ENCODE data around the gene KATNAL2.
"Not testable (repeated sequence)": the region's sequence is repeated elsewhere in the genome, so short reads cannot be mapped to it uniquely, and the experiment has no call there.

Gene KATNAL2

DNA sequence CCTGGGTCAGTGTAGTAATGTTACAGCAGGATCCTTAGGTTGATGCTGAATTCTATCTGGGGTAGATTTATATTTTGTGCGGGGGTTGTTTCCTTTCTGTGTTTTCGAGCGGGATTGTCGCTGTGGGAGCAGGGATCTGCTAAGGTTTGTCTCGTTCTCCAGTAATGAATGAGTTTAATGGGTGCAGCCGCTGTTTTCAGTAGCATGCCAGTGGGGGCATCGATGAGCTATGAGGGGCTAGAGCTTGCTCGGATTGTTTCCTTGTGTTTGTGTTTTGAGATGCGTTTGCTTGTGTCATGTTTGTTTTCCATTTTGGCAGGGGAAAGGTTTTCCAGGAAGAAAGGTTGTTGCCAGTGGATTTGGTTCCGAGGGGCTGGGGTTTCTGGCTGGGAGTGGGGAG, 48.9 kb downstream of the KATNAL2 start:
- DNase-seq (ENCODE audit: low spot score), result not testable (repeated sequence)

DNA sequence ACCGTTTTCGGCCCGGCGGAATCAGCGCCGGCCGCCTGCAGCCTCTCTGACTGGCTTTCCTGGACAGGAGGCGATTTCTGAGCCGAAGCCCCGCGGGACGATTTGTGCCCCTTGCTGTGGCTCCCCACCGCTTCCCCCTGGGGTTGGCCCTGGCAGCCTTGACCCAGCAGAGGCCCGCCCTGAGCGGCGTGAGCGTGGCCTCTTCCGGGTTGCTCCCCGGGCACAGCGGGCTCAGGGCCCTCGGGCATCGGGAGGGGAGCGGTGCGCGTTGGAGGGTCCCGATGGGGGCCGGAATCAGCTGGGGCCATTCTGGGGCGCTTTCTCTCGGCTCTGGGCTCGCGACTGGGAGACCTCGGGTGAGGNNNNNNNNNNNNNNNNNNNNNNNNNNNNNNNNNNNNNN, 52.1 kb downstream of the KATNAL2 start:
- DNase-seq (ENCODE audit: low spot score), result not testable (repeated sequence)

DNA sequence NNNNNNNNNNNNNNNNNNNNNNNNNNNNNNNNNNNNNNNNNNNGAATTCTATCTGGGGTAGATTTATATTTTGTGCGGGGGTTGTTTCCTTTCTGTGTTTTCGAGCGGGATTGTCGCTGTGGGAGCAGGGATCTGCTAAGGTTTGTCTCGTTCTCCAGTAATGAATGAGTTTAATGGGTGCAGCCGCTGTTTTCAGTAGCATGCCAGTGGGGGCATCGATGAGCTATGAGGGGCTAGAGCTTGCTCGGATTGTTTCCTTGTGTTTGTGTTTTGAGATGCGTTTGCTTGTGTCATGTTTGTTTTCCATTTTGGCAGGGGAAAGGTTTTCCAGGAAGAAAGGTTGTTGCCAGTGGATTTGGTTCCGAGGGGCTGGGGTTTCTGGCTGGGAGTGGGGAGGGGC, 102.5 kb downstream of the KATNAL2 start:
- not testable (repeated sequence) for DNase-seq (ENCODE audit: low spot score)

DNA sequence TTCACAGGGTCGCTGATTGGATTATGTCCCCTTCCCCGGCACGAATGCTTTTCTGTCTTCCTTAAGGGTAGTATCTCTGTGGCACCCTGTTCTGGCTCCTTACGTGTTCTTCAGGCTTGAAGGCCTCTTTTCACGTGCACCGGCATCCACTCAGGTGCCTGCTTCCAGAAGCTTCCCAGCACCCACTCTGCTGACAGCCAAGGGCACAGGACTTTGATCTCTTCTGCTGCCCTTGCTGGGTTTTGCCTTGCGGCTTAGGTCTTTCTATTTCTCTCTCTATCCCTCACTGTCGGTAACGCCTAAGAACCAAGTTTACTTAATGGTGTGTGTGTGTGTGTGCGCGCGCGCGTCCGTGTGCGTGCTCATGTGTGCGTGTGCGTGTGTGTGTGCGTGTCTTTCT, 103.4 kb downstream of the KATNAL2 start:
- DNase-seq (ENCODE audit: low spot score), result not testable (repeated sequence)

DNA sequence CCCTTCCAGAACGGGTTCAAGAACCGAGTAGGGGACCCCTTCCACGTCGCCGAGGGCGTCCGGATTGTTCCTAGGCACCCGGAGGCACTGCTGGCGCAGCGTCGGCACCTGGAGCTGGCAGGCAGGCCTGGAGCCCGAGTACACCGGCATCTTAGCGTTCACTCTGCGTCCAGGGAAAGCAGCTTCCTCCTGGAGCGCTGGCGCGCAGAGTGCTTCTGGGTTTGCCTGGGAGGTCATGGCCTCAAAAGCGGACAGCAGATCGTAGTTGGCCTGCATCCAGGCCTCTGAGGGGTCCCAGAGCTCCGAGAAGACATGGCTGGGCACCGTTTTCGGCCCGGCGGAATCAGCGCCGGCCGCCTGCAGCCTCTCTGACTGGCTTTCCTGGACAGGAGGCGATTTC, 105.4 kb downstream of the KATNAL2 start:
- not testable (repeated sequence) for DNase-seq (ENCODE audit: low spot score)

DNA sequence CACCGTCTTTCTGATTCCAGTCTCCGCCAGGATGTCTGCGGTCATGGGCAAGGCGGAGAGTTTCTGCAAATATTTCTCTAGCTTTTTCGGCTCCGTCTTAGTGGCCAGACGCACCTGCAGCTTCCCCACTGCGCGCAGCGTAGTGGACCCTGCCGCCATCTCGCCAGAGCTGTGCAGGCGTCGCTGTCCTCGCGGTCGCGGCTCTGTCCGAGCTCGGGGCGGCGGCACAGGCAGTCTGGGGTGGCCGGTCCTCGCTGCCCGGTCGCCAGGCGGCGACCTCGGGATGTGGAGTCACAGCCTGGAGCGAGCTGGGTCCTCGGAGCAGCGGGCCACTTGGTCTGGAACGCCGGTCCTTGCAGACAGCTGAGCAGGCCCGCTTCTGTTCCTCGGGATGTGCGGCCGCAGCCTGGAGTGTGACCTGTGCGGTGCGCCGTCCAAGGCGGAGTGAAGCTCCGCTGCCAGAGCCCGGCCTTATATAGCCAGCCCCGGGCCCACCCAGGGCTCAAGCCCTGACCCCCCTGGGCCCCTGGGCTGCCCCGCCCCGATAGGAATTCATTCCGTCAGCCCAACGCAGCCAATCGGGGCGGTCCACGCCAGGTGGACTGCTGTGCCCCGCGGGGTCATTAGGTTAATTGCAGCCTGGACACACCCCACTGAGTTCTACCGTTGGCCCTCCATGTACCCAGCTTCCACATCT, 106.5 kb downstream of the KATNAL2 start:
- not testable (repeated sequence) for DNase-seq (ENCODE audit: low spot score)

DNA sequence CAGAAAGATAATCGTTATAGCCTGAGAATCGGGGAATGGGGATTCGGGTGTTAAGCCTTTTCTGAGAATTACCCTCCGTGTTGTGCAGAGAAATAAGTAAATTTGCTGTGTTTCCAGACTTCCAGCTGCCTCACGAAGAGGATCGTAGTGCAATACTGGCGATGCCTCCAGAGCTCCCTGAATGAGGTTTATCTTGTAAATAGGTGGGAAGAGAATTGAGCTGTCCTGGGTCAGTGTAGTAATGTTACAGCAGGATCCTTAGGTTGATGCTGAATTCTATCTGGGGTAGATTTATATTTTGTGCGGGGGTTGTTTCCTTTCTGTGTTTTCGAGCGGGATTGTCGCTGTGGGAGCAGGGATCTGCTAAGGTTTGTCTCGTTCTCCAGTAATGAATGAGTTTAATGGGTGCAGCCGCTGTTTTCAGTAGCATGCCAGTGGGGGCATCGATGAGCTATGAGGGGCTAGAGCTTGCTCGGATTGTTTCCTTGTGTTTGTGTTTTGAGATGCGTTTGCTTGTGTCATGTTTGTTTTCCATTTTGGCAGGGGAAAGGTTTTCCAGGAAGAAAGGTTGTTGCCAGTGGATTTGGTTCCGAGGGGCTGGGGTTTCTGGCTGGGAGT, 108.3 kb downstream of the KATNAL2 start:
- DNase-seq (ENCODE audit: low spot score), result not testable (repeated sequence)

DNA sequence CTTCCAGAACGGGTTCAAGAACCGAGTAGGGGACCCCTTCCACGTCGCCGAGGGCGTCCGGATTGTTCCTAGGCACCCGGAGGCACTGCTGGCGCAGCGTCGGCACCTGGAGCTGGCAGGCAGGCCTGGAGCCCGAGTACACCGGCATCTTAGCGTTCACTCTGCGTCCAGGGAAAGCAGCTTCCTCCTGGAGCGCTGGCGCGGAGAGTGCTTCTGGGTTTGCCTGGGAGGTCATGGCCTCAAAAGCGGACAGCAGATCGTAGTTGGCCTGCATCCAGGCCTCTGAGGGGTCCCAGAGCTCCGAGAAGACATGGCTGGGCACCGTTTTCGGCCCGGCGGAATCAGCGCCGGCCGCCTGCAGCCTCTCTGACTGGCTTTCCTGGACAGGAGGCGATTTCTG, 111.3 kb downstream of the KATNAL2 start:
- DNase-seq (ENCODE audit: low spot score), result not testable (repeated sequence)

DNA sequence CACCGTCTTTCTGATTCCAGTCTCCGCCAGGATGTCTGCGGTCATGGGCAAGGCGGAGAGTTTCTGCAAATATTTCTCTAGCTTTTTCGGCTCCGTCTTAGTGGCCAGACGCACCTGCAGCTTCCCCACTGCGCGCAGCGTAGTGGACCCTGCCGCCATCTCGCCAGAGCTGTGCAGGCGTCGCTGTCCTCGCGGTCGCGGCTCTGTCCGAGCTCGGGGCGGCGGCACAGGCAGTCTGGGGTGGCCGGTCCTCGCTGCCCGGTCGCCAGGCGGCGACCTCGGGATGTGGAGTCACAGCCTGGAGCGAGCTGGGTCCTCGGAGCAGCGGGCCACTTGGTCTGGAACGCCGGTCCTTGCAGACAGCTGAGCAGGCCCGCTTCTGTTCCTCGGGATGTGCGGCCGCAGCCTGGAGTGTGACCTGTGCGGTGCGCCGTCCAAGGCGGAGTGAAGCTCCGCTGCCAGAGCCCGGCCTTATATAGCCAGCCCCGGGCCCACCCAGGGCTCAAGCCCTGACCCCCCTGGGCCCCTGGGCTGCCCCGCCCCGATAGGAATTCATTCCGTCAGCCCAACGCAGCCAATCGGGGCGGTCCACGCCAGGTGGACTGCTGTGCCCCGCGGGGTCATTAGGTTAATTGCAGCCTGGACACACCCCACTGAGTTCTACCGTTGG, 112.4 kb downstream of the KATNAL2 start:
- DNase-seq (ENCODE audit: low spot score), result not testable (repeated sequence)

DNA sequence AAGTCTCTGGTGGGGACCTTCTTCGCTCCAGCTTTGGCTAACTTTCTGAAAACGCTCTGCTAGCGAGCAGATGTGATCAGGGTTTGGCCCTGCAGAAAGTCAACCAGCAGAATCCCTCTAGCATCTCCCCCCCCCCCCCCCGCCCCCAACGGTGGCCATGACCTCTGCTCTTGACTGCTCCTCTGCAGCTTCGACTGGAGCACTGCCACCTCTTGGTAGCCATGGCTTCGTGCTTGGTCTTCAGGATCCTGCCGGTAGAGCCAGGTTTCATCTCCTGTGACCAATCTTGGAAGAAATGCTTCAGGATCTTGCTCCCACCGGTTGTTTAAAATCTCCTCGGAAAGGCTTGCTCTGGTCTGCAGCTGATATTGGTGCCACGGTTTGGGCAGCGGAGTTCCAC, 113.5 kb downstream of the KATNAL2 start:
- DNase-seq (ENCODE audit: low spot score), result not testable (repeated sequence)

DNA sequence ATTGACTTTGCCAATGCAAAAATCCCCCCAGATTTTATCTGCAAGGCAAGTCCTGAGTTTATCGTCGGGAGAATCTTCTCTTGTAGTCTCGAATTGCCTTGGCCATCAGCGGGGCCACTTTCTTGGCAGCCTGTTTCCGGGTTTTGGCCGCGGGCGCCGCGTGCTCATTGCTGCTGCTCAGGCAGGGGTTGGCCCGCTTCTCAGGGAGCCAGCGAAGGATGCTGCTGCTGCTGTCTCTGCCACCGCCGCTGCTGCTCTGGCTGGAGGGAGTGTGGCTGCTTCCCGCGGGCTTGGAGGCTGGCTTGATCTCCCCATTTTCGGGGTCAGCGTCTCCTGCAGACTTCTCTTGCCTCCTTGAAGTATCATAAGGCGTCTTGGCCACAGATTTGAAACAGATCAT, 115.5 kb downstream of the KATNAL2 start:
- TF ChIP-seq, protein P1, sequence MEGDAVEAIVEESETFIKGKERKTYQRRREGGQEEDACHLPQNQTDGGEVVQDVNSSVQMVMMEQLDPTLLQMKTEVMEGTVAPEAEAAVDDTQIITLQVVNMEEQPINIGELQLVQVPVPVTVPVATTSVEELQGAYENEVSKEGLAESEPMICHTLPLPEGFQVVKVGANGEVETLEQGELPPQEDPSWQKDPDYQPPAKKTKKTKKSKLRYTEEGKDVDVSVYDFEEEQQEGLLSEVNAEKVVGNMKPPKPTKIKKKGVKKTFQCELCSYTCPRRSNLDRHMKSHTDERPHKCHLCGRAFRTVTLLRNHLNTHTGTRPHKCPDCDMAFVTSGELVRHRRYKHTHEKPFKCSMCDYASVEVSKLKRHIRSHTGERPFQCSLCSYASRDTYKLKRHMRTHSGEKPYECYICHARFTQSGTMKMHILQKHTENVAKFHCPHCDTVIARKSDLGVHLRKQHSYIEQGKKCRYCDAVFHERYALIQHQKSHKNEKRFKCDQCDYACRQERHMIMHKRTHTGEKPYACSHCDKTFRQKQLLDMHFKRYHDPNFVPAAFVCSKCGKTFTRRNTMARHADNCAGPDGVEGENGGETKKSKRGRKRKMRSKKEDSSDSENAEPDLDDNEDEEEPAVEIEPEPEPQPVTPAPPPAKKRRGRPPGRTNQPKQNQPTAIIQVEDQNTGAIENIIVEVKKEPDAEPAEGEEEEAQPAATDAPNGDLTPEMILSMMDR (IDR thresholded peaks at IDR 0.05; ENCODE audit: extremely low read depth, missing control alignments), result no peak
- DNase-seq (ENCODE audit: low spot score), result no peak

DNA sequence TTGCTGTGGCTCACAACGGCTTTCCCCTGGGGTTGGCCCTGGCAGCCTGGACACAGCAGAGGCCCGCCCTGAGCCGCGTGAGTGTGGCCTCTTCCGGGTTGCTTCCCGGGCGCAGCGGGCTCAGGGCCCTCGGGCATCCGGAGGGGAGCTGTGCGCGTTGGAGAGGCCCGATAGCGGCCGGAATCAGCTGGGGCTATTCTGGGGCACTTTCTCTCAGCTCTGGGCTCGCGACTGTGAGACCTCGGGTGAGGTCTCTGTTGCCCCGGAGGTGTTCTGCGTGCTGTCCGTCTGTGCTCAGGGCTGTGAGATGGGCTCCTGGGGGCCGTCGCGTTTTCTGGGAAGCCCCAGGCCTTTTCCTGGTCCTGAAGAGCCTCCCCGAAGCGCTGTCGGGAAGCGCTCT, 117.2 kb downstream of the KATNAL2 start:
- not testable (repeated sequence) for DNase-seq (ENCODE audit: low spot score)

DNA sequence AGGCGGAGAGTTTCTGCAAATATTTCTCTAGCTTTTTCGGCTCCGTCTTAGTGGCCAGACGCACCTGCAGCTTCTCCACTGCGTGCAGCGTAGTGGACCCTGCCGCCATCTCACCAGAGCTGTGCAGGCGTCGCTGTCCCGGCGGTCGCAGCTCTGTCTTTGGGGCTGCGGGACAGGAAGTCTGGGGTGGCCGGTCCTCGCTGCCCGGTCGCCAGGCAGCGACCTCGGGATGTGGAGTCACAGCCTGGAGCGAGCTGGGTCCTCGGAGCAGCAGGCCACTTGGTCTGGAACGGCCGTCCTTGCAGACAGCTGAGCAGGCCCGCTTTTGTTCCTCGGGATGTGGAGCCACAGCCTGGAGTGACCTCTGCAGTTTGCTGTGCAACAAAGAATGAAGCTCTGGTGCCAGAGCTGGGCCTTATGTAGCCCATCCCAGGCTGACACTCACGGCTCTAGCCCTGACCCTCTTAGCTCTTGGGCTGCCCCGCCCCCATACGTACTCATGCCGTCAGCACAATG, 117.8 kb downstream of the KATNAL2 start, which contains the start of gene ELOA2:
TSS of gene ELOA2 (minus strand) at position 466 of the 516 bp plus-strand sequence. CDS start at position 109, 357 bp downstream.
- no peak for DNase-seq (ENCODE audit: low spot score)
- TF ChIP-seq, protein P1 (IDR thresholded peaks at IDR 0.05; ENCODE audit: extremely low read depth, missing control alignments), result no peak

All from GM20000 (cell line).